Stimulated activated naive B cell treated with anti-CD40 and anti-IgM and Interleukin-4, amounts not matched to agents 10 μg/mL and 1 μg/mL and 100 μg/mL, for 72 hours (primary cell): ENCODE data around the gene USH2A.

Source experiments
- ATAC-seq, 2 donors: fragments of 150-1000 bp; cut with Tn5 transposase; replicated peaks; 2 replicates each; pipeline ENCODE4 v1.10.0; 2021; ENCODE audit warnings: moderate library complexity in 1 of 2
- DNase-seq: peaks from one replicate; pipeline ENCODE4 v3.0.0; 2021
- H3K27ac Mint-ChIP-seq: one replicate; pipeline ENCODE4 v1.8.0; 2022; ENCODE audit warnings: mild to moderate bottlenecking, mixed read lengths
- H3K27me3 Mint-ChIP-seq, 2 donors: one replicate each; pipeline ENCODE4 v1.8.0; 2022; ENCODE audit warnings: mixed read lengths in 2 of 2
- H3K36me3 Mint-ChIP-seq, 2 donors: one replicate each; pipeline ENCODE4 v1.8.0; 2022; ENCODE audit warnings: mixed read lengths in 2 of 2, mild to moderate bottlenecking in 1 of 2
- H3K4me1 Mint-ChIP-seq, 2 donors: one replicate each; pipeline ENCODE4 v1.8.0; 2022; ENCODE audit warnings: mixed read lengths in 2 of 2, mild to moderate bottlenecking in 1 of 2
- H3K4me3 Mint-ChIP-seq, 2 donors: one replicate each; pipeline ENCODE4 v1.8.0; 2022; ENCODE audit warnings: mild to moderate bottlenecking in 2 of 2, mixed read lengths in 2 of 2, moderate library complexity in 1 of 2
- H3K9me3 Mint-ChIP-seq, 2 donors: one replicate each; pipeline ENCODE4 v1.8.0; 2022; ENCODE audit warnings: mixed read lengths in 2 of 2, mild to moderate bottlenecking in 1 of 2

The USH2A gene

GRCh38 chr1:216434232-216434631, 11.0 kb upstream of the USH2A start:
- Mint-ChIP-seq H3K36me3 (no peaks in the 10 kb centered on the region), H3K4me3 (no peak overlapping the region)
- DNase-seq = no peak

GRCh38 chr1:216433175-216433574, 9.9 kb upstream of the USH2A start:
- no peak overlapping the region for H3K4me3 Mint-ChIP-seq
- H3K9me3 Mint-ChIP-seq = no peaks in the 10 kb centered on the region
- H3K27ac Mint-ChIP-seq = no peak overlapping the region
- DNase-seq = no peak
- H3K36me3 Mint-ChIP-seq = no peaks in the 10 kb centered on the region
- H3K27me3 Mint-ChIP-seq = no peaks in the 10 kb centered on the region
- no peak for ATAC-seq
- H3K4me1 Mint-ChIP-seq = no peaks in the 10 kb centered on the region

More at GRCh38 chr1:216434232-216434631, 11.0 kb upstream of the USH2A start:
- no peaks in the 10 kb centered on the region for H3K27me3 Mint-ChIP-seq
- H3K27ac Mint-ChIP-seq = no peak overlapping the region
- ATAC-seq = no peak
- no peaks in the 10 kb centered on the region for H3K4me1 Mint-ChIP-seq
- no peaks in the 10 kb centered on the region for H3K9me3 Mint-ChIP-seq

GRCh38 chr1:216430744-216431143, 7.5 kb upstream of the USH2A start:
- H3K27me3 Mint-ChIP-seq = no peaks in the 10 kb centered on the region
- H3K9me3 Mint-ChIP-seq = no peaks in the 10 kb centered on the region
- DNase-seq = no peak
- H3K36me3 Mint-ChIP-seq = no peaks in the 10 kb centered on the region
- H3K27ac Mint-ChIP-seq = no peak overlapping the region
- ATAC-seq = no peak
- H3K4me3 Mint-ChIP-seq = no peak overlapping the region
- no peaks in the 10 kb centered on the region for H3K4me1 Mint-ChIP-seq

GRCh38 chr1:216425577-216425976, 2.3 kb upstream of the USH2A start:
- no peak overlapping the region for H3K27ac Mint-ChIP-seq
- no peaks in the 10 kb centered on the region for H3K9me3 Mint-ChIP-seq
- no peak for ATAC-seq
- no peak for DNase-seq
- no peak overlapping the region for H3K4me3 Mint-ChIP-seq
- no peaks in the 10 kb centered on the region for H3K36me3 Mint-ChIP-seq
- H3K4me1 Mint-ChIP-seq = no peaks in the 10 kb centered on the region
- H3K27me3 Mint-ChIP-seq = no peaks in the 10 kb centered on the region

- Mint-ChIP-seq H3K27ac (no peak overlapping the region), H3K9me3 (no peaks in the 10 kb centered on the region), H3K4me1 (no peaks in the 10 kb centered on the region), H3K4me3 (no peak overlapping the region), H3K27me3 (no peaks in the 10 kb centered on the region), H3K36me3 (no peaks in the 10 kb centered on the region)
- no peak for DNase-seq
- no peak for ATAC-seq
Observed at GRCh38 chr1:216420746-216421145, 2.5 kb downstream of the USH2A start.

- no peaks in the 10 kb centered on the region for H3K36me3 Mint-ChIP-seq
- no peak for ATAC-seq
Observed at GRCh38 chr1:216420263-216420662, 3.0 kb downstream of the USH2A start.

GRCh38 chr1:216416488-216416887, 6.8 kb downstream of the USH2A start:
- no peak overlapping the region for H3K27ac Mint-ChIP-seq
- ATAC-seq (no peak), DNase-seq (no peak)
- no peaks in the 10 kb centered on the region for H3K27me3 Mint-ChIP-seq
- no peaks in the 10 kb centered on the region for H3K36me3 Mint-ChIP-seq
- no peaks in the 10 kb centered on the region for H3K4me1 Mint-ChIP-seq
- no peaks in the 10 kb centered on the region for H3K9me3 Mint-ChIP-seq
- H3K4me3 Mint-ChIP-seq = no peak overlapping the region

More at GRCh38 chr1:216420263-216420662, 3.0 kb downstream of the USH2A start:
- Mint-ChIP-seq H3K27me3 (no peaks in the 10 kb centered on the region), H3K9me3 (no peaks in the 10 kb centered on the region), H3K4me3 (no peak overlapping the region), H3K4me1 (no peaks in the 10 kb centered on the region), H3K27ac (no peak overlapping the region)
- DNase-seq = no peak

GRCh38 chr1:216410026-216410425, 13.2 kb downstream of the USH2A start:
- ATAC-seq (no peak), DNase-seq (no peak)
- H3K4me3 Mint-ChIP-seq = no peak overlapping the region
- no peaks in the 10 kb centered on the region for H3K4me1 Mint-ChIP-seq
- no peaks in the 10 kb centered on the region for H3K27me3 Mint-ChIP-seq
- no peak overlapping the region for H3K27ac Mint-ChIP-seq
- H3K36me3 Mint-ChIP-seq = no peaks in the 10 kb centered on the region
- no peaks in the 10 kb centered on the region for H3K9me3 Mint-ChIP-seq

GRCh38 chr1:216390956-216391355, 32.3 kb downstream of the USH2A start:
- DNase-seq (no peak), ATAC-seq (no peak)
- Mint-ChIP-seq H3K9me3 (no peaks in the 10 kb centered on the region), H3K27me3 (no peaks in the 10 kb centered on the region), H3K4me1 (no peaks in the 10 kb centered on the region), H3K36me3 (no peaks in the 10 kb centered on the region), H3K4me3 (no peak overlapping the region), H3K27ac (no peak overlapping the region)

- Mint-ChIP-seq H3K27ac (no peak overlapping the region), H3K4me3 (no peak overlapping the region), H3K4me1 (no peaks in the 10 kb centered on the region), H3K27me3 (no peaks in the 10 kb centered on the region), H3K36me3 (no peaks in the 10 kb centered on the region), H3K9me3 (no peaks in the 10 kb centered on the region)
- ATAC-seq (no peak), DNase-seq (no peak)
Observed at GRCh38 chr1:216389774-216390173, 33.5 kb downstream of the USH2A start.

- Mint-ChIP-seq H3K27ac (no peak overlapping the region), H3K4me3 (no peak overlapping the region), H3K4me1 (no peaks in the 10 kb centered on the region), H3K9me3 (no peaks in the 10 kb centered on the region), H3K36me3 (no peaks in the 10 kb centered on the region), H3K27me3 (no peaks in the 10 kb centered on the region)
- ATAC-seq = no peak
- DNase-seq = no peak
Observed at GRCh38 chr1:216388558-216388957, 34.7 kb downstream of the USH2A start.

- Mint-ChIP-seq H3K27me3 (no peaks in the 10 kb centered on the region), H3K4me1 (no peaks in the 10 kb centered on the region), H3K27ac (no peak overlapping the region), H3K4me3 (no peak overlapping the region), H3K9me3 (no peaks in the 10 kb centered on the region), H3K36me3 (no peaks in the 10 kb centered on the region)
- ATAC-seq = no peak
- no peak for DNase-seq
Observed at GRCh38 chr1:216387782-216388181, 35.5 kb downstream of the USH2A start.

- no peaks in the 10 kb centered on the region for H3K27me3 Mint-ChIP-seq
- H3K4me3 Mint-ChIP-seq = no peak overlapping the region
- ATAC-seq (no peak), DNase-seq (no peak)
- H3K36me3 Mint-ChIP-seq = no peaks in the 10 kb centered on the region
- no peaks in the 10 kb centered on the region for H3K9me3 Mint-ChIP-seq
- no peaks in the 10 kb centered on the region for H3K4me1 Mint-ChIP-seq
- no peak overlapping the region for H3K27ac Mint-ChIP-seq
Observed at GRCh38 chr1:216379441-216379840, 43.8 kb downstream of the USH2A start.

GRCh38 chr1:216368249-216368648, 55.0 kb downstream of the USH2A start:
- Mint-ChIP-seq H3K27me3 (no peaks in the 10 kb centered on the region), H3K4me1 (no peaks in the 10 kb centered on the region), H3K36me3 (no peaks in the 10 kb centered on the region), H3K27ac (no peak overlapping the region), H3K4me3 (no peak overlapping the region), H3K9me3 (no peaks in the 10 kb centered on the region)
- DNase-seq = no peak
- no peak for ATAC-seq

- no peak for DNase-seq
- Mint-ChIP-seq H3K27ac (no peak overlapping the region), H3K4me3 (no peak overlapping the region), H3K27me3 (no peaks in the 10 kb centered on the region), H3K4me1 (no peaks in the 10 kb centered on the region), H3K36me3 (no peaks in the 10 kb centered on the region), H3K9me3 (no peaks in the 10 kb centered on the region)
- no peak for ATAC-seq
Observed at GRCh38 chr1:216366979-216367378, 56.3 kb downstream of the USH2A start.

GRCh38 chr1:216356945-216357344, 66.3 kb downstream of the USH2A start:
- ATAC-seq = no peak
- Mint-ChIP-seq H3K27ac (no peak overlapping the region), H3K36me3 (no peaks in the 10 kb centered on the region)

More at GRCh38 chr1:216356945-216357344, 66.3 kb downstream of the USH2A start:
- H3K27me3 Mint-ChIP-seq = no peaks in the 10 kb centered on the region
- H3K4me1 Mint-ChIP-seq = no peaks in the 10 kb centered on the region
- DNase-seq = no peak
- H3K4me3 Mint-ChIP-seq = no peak overlapping the region
- H3K9me3 Mint-ChIP-seq = no peaks in the 10 kb centered on the region
